ENCODE measurements around the gene TREM1. TPM values are rescaled to one million over a fixed set of nuclear protein-coding genes. Genes with fewer than 3 reads are reported as not detected.
"Not testable (repeated sequence)": the region's sequence is repeated elsewhere in the genome, so short reads cannot be mapped to it uniquely, and the experiment has no call there.

Gene TREM1
- total RNA-seq, 1 donor from 2014 or later: not detected

DNA sequence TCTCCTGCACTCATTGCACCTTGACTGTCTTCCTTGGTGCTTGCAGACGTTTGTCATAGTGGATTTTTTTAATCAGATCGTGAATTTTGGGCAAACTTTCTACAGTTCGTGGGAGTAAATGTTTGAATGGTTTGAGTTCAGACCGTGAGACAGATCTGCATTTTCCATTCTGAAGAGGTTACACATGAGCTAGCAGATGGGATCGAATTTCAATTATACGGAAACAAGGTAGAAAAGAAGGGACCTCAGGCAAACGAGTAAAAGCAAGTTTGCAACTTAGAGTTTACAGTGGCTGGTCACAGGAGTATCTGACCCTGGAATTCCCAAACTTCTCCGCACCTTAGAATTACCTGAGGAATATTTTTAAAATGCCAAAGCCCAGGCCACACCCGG lies 31.8 kb upstream of the TREM1 start:
- H3K9me3 Mint-ChIP-seq: no peaks in the 10 kb centered on the region
- H3K4me3 Mint-ChIP-seq: peak overlapping the region; percentile 68
- no peak overlapping the region for H3K27ac Mint-ChIP-seq
- H3K4me1 Mint-ChIP-seq: peaks cover 18% of the 10 kb centered on the region
- peaks cover 33% of the 10 kb centered on the region for H3K27me3 Mint-ChIP-seq
- intact Hi-C loops (cut with micrococcal nuclease): loop anchor here (1.0 to 5.0 kb wide), 5 partner anchors 19 to 245 kb away; partner anchors contain the start of genes NFYA, OARD1 and TREML2
- no peaks in the 10 kb centered on the region for H3K36me3 Mint-ChIP-seq (ENCODE audit: low read depth)
- no peak for DNase-seq

DNA sequence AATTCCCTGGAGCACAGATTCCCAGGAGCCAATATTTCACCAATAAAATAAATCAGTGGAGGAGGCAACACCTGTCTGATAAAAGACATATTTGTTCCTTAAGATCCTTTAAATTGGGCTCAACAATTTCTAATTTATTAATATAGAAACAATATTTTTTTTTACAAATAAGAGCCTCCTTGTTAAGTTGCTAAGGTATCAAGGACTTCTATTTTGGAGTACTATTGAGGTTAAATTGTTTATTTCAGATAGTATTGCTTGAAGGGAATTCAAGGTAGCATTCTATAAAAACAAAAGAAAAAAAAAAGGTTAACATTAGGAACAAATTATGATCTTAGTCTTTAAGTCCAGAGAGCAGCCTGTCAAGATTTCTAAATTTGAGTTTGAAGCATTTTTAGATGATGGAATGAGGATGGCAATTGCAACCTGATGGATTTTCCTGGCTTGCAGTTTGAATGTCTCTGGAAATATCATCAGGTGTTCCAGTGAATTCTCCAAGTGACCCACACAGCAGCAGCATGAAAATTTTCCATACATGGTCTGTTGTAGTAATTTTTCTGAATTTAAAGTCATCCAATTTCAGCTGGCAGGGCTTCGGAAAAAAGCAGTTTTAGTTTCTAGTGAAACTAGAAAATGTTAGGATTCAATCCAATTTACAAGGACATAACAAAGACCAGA lies 29.6 kb upstream of the TREM1 start:
- H3K4me3 Mint-ChIP-seq: no peak overlapping the region
- no peaks in the 10 kb centered on the region for H3K36me3 Mint-ChIP-seq (ENCODE audit: low read depth)
- H3K9me3 Mint-ChIP-seq: no peaks in the 10 kb centered on the region
- intact Hi-C loops (cut with micrococcal nuclease): loop anchor here (5.0 kb wide), 2 partner anchors 114 to 224 kb away; partner anchors contain the start of gene TREML2
- H3K4me1 Mint-ChIP-seq: peaks cover 18% of the 10 kb centered on the region
- peaks cover 49% of the 10 kb centered on the region for H3K27me3 Mint-ChIP-seq
- no peak for DNase-seq
- no peak overlapping the region for H3K27ac Mint-ChIP-seq

DNA sequence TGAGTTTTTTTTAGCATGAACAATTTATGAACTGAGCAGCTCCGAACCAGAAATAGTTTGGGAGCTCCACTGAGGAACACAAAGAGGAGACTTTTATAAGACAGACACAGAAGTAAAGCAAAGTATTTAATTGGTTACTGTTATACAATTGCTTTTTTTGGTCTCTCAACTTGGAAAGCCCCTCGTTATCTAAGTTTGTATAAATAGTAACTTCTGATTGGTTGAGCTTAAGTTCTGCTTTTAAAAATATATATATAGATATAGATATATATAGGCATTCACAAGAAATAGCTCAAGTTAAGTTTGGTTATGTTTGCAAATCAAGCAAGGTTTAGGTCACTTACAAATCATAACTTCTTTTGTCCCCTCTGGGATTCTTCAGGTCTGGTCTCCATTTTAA lies 28.7 kb upstream of the TREM1 start:
- H3K36me3 Mint-ChIP-seq (ENCODE audit: low read depth): no peaks in the 10 kb centered on the region
- DNase-seq: no peak
- intact Hi-C loops (cut with micrococcal nuclease): loop anchor here (5.0 kb wide), 2 partner anchors 113 to 223 kb away; partner anchors contain the start of gene TREML2
- H3K4me3 Mint-ChIP-seq: no peak overlapping the region
- H3K27me3 Mint-ChIP-seq: peaks cover 49% of the 10 kb centered on the region
- H3K27ac Mint-ChIP-seq: no peak overlapping the region
- H3K4me1 Mint-ChIP-seq: peaks cover 18% of the 10 kb centered on the region
- no peaks in the 10 kb centered on the region for H3K9me3 Mint-ChIP-seq

DNA sequence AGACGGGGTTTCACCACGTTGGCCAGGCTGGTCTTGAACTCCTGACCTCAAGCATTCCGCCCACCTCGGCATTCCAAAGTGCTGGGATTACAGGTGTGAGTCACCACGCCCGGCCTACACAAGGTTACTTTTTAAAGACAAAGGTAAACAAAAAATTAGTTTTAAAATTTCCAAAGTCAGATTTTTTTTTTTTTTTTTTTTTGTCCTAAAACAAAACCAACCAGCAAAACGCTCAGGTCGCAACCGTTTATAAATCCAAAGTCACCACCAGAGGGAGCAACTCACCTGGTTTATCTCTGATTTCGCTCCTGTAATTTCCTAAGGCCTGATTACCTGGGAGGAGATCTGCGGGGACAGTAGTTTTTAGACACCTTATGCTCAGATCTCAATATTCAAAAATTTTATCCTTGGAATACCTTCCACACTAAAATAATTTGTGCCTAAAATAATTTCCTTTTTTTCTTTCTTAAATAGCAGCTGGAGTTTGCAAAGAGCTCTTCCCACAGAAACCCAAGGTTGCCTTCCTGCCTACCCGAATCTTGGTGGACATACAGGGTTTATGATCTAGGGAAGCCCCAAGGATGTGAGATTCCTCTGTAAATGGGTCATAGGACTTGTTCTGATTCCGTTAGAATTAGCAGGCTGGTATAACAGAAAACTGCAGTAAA lies 19.8 kb upstream of the TREM1 start:
- intact Hi-C loops (cut with micrococcal nuclease): loop anchor here (1.0 kb wide), 1 partner anchor 13 kb away; no protein-coding TSS in a partner anchor
- Mint-ChIP-seq H3K4me3 (no peak overlapping the region), H3K4me1 (peaks cover 5% of the 10 kb centered on the region), H3K27me3 (peaks cover 30% of the 10 kb centered on the region), H3K36me3 (ENCODE audit: low read depth) (peaks cover 4% of the 10 kb centered on the region), H3K9me3 (peaks cover 6% of the 10 kb centered on the region), H3K27ac (no peak overlapping the region)
- peak; percentile 84 for DNase-seq

DNA sequence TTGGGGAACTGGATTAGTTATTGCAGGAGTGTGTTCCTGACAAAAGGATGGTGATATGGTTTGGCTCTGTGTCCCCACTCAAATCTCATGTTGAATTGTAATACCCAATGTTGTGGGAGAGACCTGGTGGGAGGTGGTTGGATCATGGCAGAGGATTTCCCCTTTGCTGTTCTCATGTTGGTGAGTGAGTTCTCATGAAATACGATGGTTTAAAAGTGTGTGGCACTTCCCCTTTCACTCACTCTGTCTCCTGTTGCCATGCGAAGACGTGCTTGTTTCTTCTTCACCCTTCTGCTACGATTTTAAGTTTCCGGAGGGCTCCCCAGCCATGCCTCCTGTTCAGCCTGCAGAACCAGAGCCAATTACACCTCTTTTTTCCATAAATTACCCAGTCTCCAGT lies 16.2 kb upstream of the TREM1 start:
- Mint-ChIP-seq H3K4me1 (peaks cover 29% of the 10 kb centered on the region), H3K9me3 (peaks cover 16% of the 10 kb centered on the region), H3K27me3 (peaks cover 23% of the 10 kb centered on the region), H3K36me3 (ENCODE audit: low read depth) (peaks cover 10% of the 10 kb centered on the region), H3K4me3 (no peak overlapping the region), H3K27ac (no peak overlapping the region)
- peak; percentile 51 for DNase-seq
- intact Hi-C loops (cut with micrococcal nuclease): no loop called here

DNA sequence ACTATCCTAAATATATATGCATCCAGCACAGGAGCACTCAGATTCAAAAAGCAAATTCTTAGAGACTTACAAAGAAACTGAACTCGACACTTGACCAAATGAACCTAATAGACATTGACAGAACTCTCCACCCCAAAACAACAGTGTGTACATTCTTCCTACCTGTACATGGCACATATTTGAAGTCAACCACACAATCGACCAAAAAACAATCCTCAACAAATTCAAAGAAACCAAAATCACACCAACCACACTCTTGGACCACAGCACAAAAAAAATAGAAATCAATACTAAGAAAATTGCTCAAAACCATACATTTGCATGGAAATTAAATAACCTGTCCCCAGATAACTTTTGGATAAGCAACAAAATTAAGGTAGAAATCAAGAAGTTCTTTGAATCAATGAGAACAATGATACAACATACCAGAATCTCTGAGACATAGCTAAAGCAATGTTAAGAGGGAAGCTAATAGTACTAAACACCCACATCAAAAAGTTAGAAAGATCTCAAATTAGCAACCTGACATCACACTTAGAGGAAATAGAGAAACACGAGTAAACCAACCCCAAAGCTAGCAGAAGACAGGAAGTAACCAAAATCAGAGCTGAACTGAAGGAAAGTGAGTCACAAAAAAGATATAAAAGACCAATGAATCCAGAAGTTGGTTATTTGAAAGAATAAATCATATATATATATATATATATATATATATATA lies 12.5 kb upstream of the TREM1 start:
- Mint-ChIP-seq H3K27me3 (peaks cover 14% of the 10 kb centered on the region), H3K4me3 (peak overlapping the region; percentile 53), H3K36me3 (ENCODE audit: low read depth) (peaks cover 13% of the 10 kb centered on the region), H3K27ac (peak overlapping the region; percentile 66), H3K9me3 (peaks cover 25% of the 10 kb centered on the region), H3K4me1 (peaks cover 37% of the 10 kb centered on the region)
- intact Hi-C loops (cut with micrococcal nuclease): loop anchor here (2.0 kb wide), 1 partner anchor 20 kb away; no protein-coding TSS in a partner anchor
- DNase-seq: peak; percentile 74

DNA sequence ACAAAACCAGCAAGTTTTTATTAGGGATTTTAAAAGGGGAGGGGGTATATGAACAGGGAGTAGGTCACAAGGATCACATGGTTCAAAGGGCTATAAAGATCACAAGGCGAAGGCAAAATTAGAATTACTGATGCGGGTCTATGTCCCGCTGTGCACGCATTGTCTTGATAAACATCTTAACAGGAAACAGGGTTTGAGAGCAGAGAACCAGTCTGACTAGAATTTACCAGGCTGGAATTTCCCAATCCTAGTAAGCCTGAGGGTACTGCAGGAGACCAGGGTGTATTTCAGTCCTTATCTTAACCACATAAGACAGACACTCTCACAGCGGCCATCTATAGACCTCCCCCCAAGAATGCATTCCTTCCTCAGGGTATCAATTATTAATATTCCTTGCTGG lies 10.8 kb upstream of the TREM1 start:
- H3K27ac Mint-ChIP-seq; DNase-seq; H3K27me3 Mint-ChIP-seq; H3K4me3 Mint-ChIP-seq; intact Hi-C loops (cut with micrococcal nuclease); H3K36me3 Mint-ChIP-seq (ENCODE audit: low read depth): not testable (repeated sequence)
- H3K9me3 Mint-ChIP-seq: peaks cover 22% of the 10 kb centered on the region
- peaks cover 32% of the 10 kb centered on the region for H3K4me1 Mint-ChIP-seq

DNA sequence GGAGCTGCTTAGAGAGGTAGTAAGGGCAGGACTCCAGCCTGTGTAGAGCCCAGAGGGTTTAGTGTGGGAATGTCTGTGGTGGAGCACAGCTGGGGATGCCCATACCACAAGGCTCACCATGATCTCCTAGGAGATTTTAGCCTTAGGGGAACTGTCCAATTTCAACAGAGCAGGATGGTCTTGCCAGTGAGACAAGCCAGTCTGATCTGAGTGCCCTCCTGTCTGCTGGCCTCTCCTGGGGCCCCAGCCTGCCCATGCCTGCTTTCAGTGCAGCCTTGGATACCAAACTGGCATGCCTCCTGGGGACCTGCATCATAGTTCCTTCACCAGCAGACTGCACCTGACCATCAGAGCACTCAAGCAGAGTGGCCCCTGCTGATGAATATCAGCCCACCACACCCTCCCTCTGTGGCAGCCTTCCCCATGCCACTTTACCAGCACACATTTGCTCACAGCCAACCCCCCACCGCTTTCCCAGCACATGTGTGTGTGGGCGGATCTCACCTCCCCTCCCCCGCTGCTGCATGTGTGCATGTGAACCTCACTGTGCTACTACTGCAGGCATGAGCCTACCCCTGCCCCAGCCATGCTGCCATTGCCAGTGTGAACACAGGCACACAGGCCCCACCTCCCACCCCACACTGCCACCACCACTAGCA lies 7.9 kb upstream of the TREM1 start:
- intact Hi-C loops (cut with micrococcal nuclease): no loop called here
- no peak for DNase-seq
- Mint-ChIP-seq H3K27me3 (peaks cover 6% of the 10 kb centered on the region), H3K9me3 (peaks cover 16% of the 10 kb centered on the region), H3K36me3 (ENCODE audit: low read depth) (peaks cover 6% of the 10 kb centered on the region), H3K4me1 (peaks cover 22% of the 10 kb centered on the region), H3K27ac (no peak overlapping the region), H3K4me3 (no peak overlapping the region)

DNA sequence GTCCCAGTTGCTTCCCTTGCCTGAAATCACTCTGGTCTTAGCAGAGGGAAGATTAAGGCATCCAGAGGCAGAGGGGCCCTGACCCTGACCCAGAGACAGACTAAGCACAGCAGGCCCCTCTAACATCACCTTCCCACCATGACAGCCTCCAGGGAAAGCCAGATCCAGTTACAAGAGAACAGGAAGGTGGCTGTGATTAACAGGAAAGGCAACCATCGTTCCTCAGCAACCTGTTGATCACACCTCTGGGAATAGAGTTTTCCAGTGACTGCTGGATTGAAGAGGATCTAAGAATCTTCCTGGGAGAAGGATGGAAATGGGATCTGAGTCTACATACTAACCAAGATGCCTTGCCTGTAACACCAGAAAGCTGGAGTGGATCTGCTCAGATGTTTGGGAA lies 5.2 kb upstream of the TREM1 start:
- DNase-seq: no peak
- H3K4me1 Mint-ChIP-seq: peaks cover 2% of the 10 kb centered on the region
- peaks cover 12% of the 10 kb centered on the region for H3K9me3 Mint-ChIP-seq
- H3K27me3 Mint-ChIP-seq: peaks cover 6% of the 10 kb centered on the region
- intact Hi-C loops (cut with micrococcal nuclease): no loop called here
- no peak overlapping the region for H3K27ac Mint-ChIP-seq
- no peak overlapping the region for H3K4me3 Mint-ChIP-seq
- no peaks in the 10 kb centered on the region for H3K36me3 Mint-ChIP-seq (ENCODE audit: low read depth)

DNA sequence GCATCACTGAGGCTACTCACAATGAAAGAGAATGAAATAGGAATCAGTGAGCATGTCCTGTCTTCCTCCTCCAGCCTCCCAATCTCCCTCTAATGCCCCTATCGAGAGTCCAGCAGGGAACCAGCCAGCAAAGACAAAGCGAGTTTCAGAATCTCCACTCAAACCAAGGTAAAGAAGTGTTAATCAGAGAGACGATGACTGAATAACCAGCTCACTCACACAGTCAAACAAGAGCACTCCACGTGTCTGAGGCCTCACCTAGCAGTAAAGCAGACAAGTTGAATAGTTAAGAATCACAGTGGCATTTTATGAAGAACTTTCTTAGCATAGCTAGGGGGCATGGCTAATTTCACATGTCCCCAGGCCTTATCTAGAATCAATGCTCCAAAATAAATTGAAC lies 3.3 kb upstream of the TREM1 start:
- Mint-ChIP-seq H3K27me3 (peaks cover 5% of the 10 kb centered on the region), H3K36me3 (ENCODE audit: low read depth) (no peaks in the 10 kb centered on the region), H3K27ac (no peak overlapping the region), H3K9me3 (peaks cover 3% of the 10 kb centered on the region), H3K4me1 (peaks cover 3% of the 10 kb centered on the region), H3K4me3 (no peak overlapping the region)
- no peak for DNase-seq
- intact Hi-C loops (cut with micrococcal nuclease): no loop called here

DNA sequence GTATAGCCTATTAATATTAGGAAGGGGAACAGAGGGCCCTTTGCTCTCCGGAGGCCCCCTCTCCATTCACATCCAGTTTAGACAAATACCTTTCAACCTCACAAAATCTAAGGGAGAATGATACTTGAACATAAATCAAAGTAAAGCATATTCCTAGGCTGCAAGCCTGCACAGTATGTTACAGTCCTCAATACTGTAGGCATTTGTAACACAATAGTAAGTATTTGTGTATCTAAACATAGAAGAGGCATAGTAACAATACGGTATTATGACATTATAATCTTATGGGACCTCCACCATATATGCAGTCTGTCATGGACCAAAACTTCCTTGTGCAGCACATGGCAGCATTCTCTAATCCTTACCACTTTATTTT lies 2.3 kb upstream of the TREM1 start:
- peaks cover 3% of the 10 kb centered on the region for H3K4me1 Mint-ChIP-seq
- no peak for DNase-seq
- H3K36me3 Mint-ChIP-seq (ENCODE audit: low read depth): no peaks in the 10 kb centered on the region
- peaks cover 3% of the 10 kb centered on the region for H3K9me3 Mint-ChIP-seq
- H3K27me3 Mint-ChIP-seq: peaks cover 5% of the 10 kb centered on the region
- H3K4me3 Mint-ChIP-seq: no peak overlapping the region
- intact Hi-C loops (cut with micrococcal nuclease): no loop called here
- H3K27ac Mint-ChIP-seq: no peak overlapping the region

DNA sequence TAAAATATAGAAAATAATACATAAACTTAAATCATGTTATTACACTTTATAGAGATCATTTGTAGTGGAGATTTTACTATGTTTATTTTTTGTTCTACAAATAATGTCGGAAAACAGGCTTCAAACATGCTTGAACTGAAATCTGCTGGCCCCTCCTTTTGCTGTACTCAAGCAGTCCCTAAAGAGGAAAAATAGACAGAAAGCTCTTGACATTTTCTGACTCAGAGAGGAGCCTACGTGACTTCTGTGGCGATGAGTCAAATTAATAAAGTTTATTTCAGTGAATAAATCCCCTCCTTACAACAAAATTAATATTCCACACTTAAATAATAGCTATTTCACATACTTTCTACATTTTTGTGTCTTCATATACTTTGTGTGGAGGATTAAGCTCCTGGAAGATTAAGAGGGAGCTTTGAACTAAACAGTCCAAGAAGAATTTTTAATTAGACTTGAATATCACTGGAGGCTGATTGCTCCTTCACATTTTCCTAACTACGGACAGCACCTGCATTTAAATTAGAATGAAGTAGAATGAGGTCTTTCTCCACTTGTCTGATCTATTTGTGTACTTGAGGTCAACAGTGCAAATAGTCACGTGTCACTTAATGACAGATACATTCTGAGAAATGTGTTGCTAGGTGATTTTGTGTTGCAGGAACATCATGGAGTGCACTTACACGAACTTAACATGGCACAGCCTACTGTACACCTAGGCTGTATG lies 1.7 kb upstream of the TREM1 start:
- Mint-ChIP-seq H3K9me3 (peaks cover 3% of the 10 kb centered on the region), H3K27me3 (peaks cover 5% of the 10 kb centered on the region), H3K4me1 (peaks cover 3% of the 10 kb centered on the region), H3K4me3 (no peak overlapping the region), H3K36me3 (ENCODE audit: low read depth) (no peaks in the 10 kb centered on the region), H3K27ac (no peak overlapping the region)
- intact Hi-C loops (cut with micrococcal nuclease): no loop called here
- no peak for DNase-seq

DNA sequence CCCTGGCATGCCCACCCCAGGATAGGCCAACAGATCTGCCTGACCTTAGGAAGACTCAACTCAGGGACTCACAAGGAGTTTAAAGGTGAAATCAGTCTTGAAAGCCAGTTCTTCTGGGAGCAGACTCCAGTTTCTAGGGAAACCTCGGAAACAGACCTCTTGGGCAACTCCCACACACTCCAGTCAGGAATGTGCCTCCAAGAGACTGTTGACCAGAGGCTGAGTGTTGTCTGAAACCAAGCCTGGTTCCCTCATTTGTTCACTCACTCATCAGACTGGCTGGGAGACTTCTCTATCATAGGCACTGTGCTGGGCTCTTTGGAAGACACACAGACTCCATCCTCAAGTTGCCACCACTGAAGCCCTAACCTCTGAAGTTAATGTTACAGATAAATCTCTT lies 1.8 kb downstream of the TREM1 start:
- DNase-seq: peak; percentile 46
- Mint-ChIP-seq H3K4me3 (no peak overlapping the region), H3K27me3 (peaks cover 3% of the 10 kb centered on the region), H3K27ac (no peak overlapping the region), H3K36me3 (ENCODE audit: low read depth) (no peaks in the 10 kb centered on the region), H3K9me3 (no peaks in the 10 kb centered on the region), H3K4me1 (peaks cover 7% of the 10 kb centered on the region)
- intact Hi-C loops (cut with micrococcal nuclease): no loop called here
